Karpas-422 (cell line): ENCODE results near the gene OTOP1. TPM values are rescaled to one million over a fixed set of nuclear protein-coding genes. Genes with fewer than 3 reads are reported as not detected.
"Not testable (repeated sequence)": the region's sequence is repeated elsewhere in the genome, so short reads cannot be mapped to it uniquely, and the experiment has no call there.

ENCODE experiments used
- DNase-seq: peaks from one replicate; pipeline ENCODE4 v3.0.0-alpha.2; 2015
- H2AFZ ChIP-seq: fragments of 200-600 bp; sonication (generic); 2 replicates; pipeline ENCODE4 v1.6.1; 2014; ENCODE audit warnings: antibody characterized with exemption, low read length, mixed read lengths
- H3K27ac ChIP-seq: fragments of 200-600 bp; sonication (generic); 2 replicates; pipeline ENCODE4 v1.5.1; 2014; ENCODE audit warnings: mild to moderate bottlenecking, low read length, moderate library complexity
- H3K27me3 ChIP-seq: fragments of 200-600 bp; sonication (generic); 2 replicates; pipeline ENCODE4 v1.6.1; 2014; ENCODE audit warnings: low read length, mixed read lengths
- H3K36me3 ChIP-seq: fragments of 200-600 bp; sonication (generic); 2 replicates; pipeline ENCODE4 v1.6.1; 2014; ENCODE audit warnings: low read length, mixed read lengths; ENCODE audit not compliant: insufficient read depth
- H3K4me1 ChIP-seq: fragments of 200-600 bp; sonication (generic); 2 replicates; pipeline ENCODE4 v1.6.1; 2014; ENCODE audit warnings: mild to moderate bottlenecking, low read length, mixed read lengths
- H3K4me2 ChIP-seq: fragments of 200-600 bp; sonication (generic); 2 replicates; pipeline ENCODE4 v1.6.1; 2014; ENCODE audit warnings: low read length, low read depth, mild to moderate bottlenecking; ENCODE audit not compliant: poor library complexity, severe bottlenecking
- H3K4me3 ChIP-seq: fragments of 200-600 bp; sonication (generic); 2 replicates; pipeline ENCODE4 v1.5.1; 2014; ENCODE audit warnings: mild to moderate bottlenecking, antibody characterized with exemption, low read length, mixed read lengths
- H3K79me2 ChIP-seq: fragments of 200-600 bp; sonication (generic); 2 replicates; pipeline ENCODE4 v1.6.1; 2014; ENCODE audit warnings: mild to moderate bottlenecking, low read length, mixed read lengths
- H3K9ac ChIP-seq: fragments of 200-600 bp; sonication (generic); 2 replicates; pipeline ENCODE4 v1.6.0; 2014; ENCODE audit warnings: low read length
- H3K9me2 ChIP-seq: fragments of 200-600 bp; sonication (generic), shearing (Covaris generic); replicated peaks from 2 replicates; pipeline ENCODE4 v1.6.0; 2014; ENCODE audit warnings: mild to moderate bottlenecking, low read length, moderate library complexity; ENCODE audit not compliant: insufficient read depth
- H3K9me3 ChIP-seq: fragments of 300-700, 200-600 bp; sonication (generic); 2 replicates; pipeline ENCODE4 v1.6.1; 2014; ENCODE audit warnings: low read length, mixed read lengths
- H4K20me1 ChIP-seq: fragments of 200-600 bp; sonication (generic); 2 replicates; pipeline ENCODE4 v1.6.1; 2014; ENCODE audit warnings: mild to moderate bottlenecking, antibody characterized with exemption, low read length, low read depth; ENCODE audit not compliant: insufficient read depth
- total RNA-seq: library from RNA; depleted of rRNA; stranded (reverse); fragments of >200 nt; shearing (Covaris generic); gene quantifications from 2 replicates; pipeline ENCODE4 v1.2.3, GENCODE V29; 2014; ENCODE audit warnings: low replicate concordance

Gene OTOP1
- total RNA-seq, 1 experiment from 2014 or later, result not detected

DNA sequence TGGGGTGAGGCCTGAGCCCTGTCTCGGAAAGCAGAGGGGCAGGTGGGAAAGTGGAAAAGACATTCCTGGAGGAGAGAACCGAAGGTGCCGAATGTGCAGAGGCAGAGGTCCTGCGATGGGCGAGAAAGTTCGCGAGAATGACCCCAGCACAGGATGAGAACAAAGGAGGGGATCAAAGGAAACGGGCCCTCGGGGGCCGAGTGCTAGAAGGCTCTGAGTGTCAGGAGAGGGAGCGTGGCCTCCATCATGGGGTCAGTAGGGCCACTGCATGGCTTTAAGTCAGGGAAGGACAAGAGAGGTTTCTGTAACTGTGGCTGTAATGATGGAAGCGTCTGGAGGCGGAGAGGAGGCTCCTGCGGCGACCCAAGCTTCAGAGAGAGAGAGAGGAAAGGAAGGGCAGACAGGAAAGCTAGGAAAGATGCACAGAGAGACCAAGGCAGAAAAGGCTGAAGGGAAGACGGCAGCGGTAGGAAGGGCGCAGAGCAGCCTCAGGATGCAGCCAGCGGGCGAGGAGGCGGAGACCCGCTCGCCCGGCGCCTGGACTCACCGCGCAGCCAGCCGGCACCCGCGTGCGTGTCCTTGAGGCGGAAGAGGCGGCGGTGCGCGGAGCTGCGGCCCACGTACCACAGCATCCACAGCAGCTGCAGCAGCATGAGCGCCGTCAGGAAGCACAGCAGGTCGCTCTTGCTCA lies 669 bp downstream of the OTOP1 start:
- no peaks in the 10 kb centered on the region for H3K9me3 ChIP-seq
- H3K4me3 ChIP-seq, result no peak overlapping the region
- H3K79me2 ChIP-seq, result no peaks in the 10 kb centered on the region
- no peak overlapping the region for H3K27ac ChIP-seq
- DNase-seq, result no peak
- H3K36me3 ChIP-seq, result no peaks in the 10 kb centered on the region
- 0 out of 2 replicates have a peak, but pooled peaks cover 2% of the 10 kb centered on the region for H3K4me1 ChIP-seq
- no peak overlapping the region for H3K9ac ChIP-seq
- no peaks in the 10 kb centered on the region for H4K20me1 ChIP-seq
- no peaks in the 10 kb centered on the region for H3K27me3 ChIP-seq
- no peaks in the 10 kb centered on the region for H3K9me2 ChIP-seq
- H3K4me2 ChIP-seq, result no peak overlapping the region
- H2AFZ ChIP-seq, result no peak overlapping the region

DNA sequence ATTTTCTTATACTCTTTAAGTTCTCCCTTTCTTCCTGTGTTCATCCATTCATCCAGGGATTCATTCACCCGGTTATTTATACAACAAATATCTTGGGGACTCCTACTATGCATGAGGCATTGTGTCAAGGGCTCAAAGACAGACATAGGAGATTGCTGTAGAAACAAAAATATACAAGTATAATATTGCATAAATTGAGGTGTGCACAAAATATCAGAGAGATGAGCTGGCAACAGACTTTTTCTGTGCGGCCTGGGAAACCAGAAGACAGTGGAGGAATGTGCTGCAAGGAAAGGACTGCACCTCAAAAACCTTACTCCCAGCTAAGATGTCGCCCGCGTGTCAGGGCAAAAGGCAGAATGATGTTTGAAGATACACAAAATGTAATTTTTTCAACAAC lies 9.6 kb downstream of the OTOP1 start:
- Histone ChIP-seq H3K9me2 (no peaks in the 10 kb centered on the region), H3K4me3 (no peak overlapping the region), H3K4me2 (no peak overlapping the region), H3K79me2 (no peaks in the 10 kb centered on the region), H4K20me1 (no peaks in the 10 kb centered on the region), H3K36me3 (no peaks in the 10 kb centered on the region), H3K27me3 (no peaks in the 10 kb centered on the region), H3K4me1 (no peaks in the 10 kb centered on the region), H2AFZ (no peak overlapping the region), H3K27ac (no peak overlapping the region), H3K9ac (no peak overlapping the region), H3K9me3 (no peaks in the 10 kb centered on the region)
- no peak for DNase-seq

DNA sequence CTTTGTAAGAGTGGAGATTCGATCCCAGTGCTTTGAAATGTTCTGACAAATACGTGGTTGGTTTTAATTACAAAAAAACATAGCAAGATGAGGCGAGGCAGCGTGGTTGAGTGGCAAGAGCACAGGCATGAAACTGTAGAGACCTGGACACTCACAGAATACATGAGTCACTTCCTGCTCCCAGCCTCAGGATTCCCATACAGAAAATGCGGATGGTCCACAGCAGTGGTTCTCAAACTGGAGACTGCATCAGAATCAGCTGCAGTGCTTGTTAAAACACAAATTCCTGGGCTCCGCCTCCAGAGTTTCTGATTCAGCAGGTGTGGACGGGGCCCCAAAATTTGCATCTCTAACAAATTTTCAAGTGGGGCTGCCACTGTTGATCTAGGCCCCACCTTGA lies 10.1 kb downstream of the OTOP1 start:
- Histone ChIP-seq H3K4me2 (no peak overlapping the region), H3K36me3 (no peaks in the 10 kb centered on the region), H4K20me1 (no peaks in the 10 kb centered on the region), H2AFZ (no peak overlapping the region), H3K79me2 (no peaks in the 10 kb centered on the region), H3K9me3 (no peaks in the 10 kb centered on the region), H3K27me3 (no peaks in the 10 kb centered on the region), H3K9me2 (no peaks in the 10 kb centered on the region), H3K4me1 (no peaks in the 10 kb centered on the region), H3K4me3 (no peak overlapping the region), H3K27ac (no peak overlapping the region), H3K9ac (no peak overlapping the region)
- no peak for DNase-seq

DNA sequence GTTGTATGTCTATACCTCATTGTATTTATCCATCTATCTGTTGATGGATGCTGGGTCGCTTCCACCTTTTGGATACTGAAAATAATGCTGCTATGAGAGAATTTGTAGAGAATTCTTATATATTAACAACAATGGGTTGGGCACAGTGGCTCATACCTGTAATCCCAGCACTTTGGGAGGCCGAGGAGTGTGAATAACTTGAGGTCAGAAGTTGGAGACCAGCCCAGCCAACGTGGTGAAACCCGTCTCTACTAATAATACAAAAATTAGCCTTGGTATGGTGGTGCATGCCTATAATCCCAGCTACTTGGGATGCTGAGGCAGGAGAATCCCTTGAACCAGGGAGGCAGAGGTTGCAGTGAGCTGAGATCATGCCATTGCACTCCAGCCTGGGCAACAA lies 13.1 kb downstream of the OTOP1 start:
- DNase-seq, H4K20me1 ChIP-seq, H3K36me3 ChIP-seq, H2AFZ ChIP-seq, H3K4me1 ChIP-seq, H3K9ac ChIP-seq, H3K79me2 ChIP-seq, H3K9me2 ChIP-seq, H3K27ac ChIP-seq, H3K9me3 ChIP-seq, H3K27me3 ChIP-seq, H3K4me2 ChIP-seq, H3K4me3 ChIP-seq: not testable (repeated sequence)

DNA sequence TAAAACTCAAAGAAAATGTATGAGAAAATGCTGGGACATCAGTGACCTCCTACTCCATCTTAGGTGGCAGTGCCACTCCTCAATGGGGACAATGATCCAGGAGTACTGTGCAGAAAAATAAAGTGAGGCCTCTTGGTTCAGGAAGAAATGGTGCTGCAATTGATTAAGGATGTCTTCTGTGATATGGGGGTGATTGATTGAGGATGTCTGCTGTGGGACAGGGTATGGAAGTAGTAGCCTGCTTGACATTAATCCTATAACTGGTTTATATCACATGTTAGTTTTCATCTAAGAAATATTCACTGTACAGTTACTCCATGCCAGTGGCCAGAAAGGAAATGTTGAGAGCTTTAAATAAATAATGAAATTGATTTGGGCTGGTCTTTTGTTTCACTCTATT lies 20.5 kb downstream of the OTOP1 start:
- no peaks in the 10 kb centered on the region for H4K20me1 ChIP-seq
- DNase-seq, result no peak
- no peaks in the 10 kb centered on the region for H3K4me1 ChIP-seq
- H3K9ac ChIP-seq, result no peak overlapping the region
- no peak overlapping the region for H3K27ac ChIP-seq
- no peak overlapping the region for H3K4me3 ChIP-seq
- H3K9me2 ChIP-seq, result no peaks in the 10 kb centered on the region
- no peaks in the 10 kb centered on the region for H3K79me2 ChIP-seq
- no peaks in the 10 kb centered on the region for H3K36me3 ChIP-seq
- H3K4me2 ChIP-seq, result no peak overlapping the region
- H2AFZ ChIP-seq, result no peak overlapping the region
- no peaks in the 10 kb centered on the region for H3K9me3 ChIP-seq
- no peaks in the 10 kb centered on the region for H3K27me3 ChIP-seq

DNA sequence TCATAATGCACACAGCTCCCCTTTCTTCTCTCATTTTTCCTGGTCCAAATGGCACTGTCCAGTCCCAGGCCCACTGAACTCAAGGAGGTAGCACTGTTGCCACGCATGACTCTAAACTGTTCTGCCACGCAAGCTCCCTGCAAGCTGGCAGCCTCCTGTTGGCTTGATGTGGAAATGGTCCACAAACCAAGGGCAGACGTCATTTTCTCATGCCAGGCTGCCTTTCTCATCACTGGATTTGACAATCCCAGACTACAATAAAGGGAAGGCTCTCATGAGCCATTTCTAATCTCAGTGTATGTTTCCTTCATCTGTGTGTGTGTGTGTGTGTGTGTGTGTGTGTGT lies 22.4 kb downstream of the OTOP1 start:
- Histone ChIP-seq H3K9me3 (no peaks in the 10 kb centered on the region), H3K27ac (no peak overlapping the region), H3K36me3 (no peaks in the 10 kb centered on the region), H3K9me2 (no peaks in the 10 kb centered on the region), H3K27me3 (no peaks in the 10 kb centered on the region), H3K4me1 (no peaks in the 10 kb centered on the region), H2AFZ (no peak overlapping the region), H3K79me2 (no peaks in the 10 kb centered on the region), H3K4me3 (no peak overlapping the region), H3K4me2 (no peak overlapping the region), H4K20me1 (no peaks in the 10 kb centered on the region), H3K9ac (no peak overlapping the region)
- no peak for DNase-seq

DNA sequence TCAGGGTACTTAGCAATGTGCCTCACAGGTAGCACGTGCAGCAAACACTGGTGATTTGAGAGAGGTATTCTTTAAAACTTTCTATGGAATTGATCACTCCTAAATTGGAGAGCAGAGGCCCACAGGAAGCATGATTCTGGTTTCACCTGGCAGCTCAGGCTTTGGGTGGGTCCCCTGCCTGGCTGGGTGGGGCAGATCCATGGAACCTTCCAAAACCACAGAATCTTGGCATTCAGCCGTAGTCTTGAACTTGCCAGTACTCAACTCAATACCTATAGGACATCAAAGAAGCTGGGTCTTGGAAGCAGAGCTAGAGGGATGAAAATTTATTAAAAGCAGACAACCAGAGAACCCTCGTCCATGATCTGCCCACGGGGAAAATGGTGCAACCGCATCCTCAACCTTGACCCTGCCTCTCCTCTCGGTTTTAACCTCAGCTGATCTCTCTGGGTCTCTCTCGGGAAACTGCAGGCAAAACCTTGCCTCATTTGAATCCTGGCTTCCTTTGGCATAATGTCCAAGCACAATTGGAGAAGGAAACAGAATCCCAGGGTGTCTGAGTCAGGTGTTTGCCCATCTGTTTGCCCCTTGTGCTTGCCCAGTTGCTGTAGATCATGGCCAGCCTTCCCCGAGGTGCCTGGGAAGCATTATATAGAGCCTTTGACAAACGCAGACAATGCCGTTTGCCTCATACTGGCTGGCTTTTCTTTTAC lies 22.9 kb downstream of the OTOP1 start:
- H3K9ac ChIP-seq, result no peak overlapping the region
- no peaks in the 10 kb centered on the region for H3K9me3 ChIP-seq
- no peak overlapping the region for H3K27ac ChIP-seq
- H3K4me2 ChIP-seq, result no peak overlapping the region
- no peaks in the 10 kb centered on the region for H4K20me1 ChIP-seq
- H3K27me3 ChIP-seq, result no peaks in the 10 kb centered on the region
- no peak for DNase-seq
- no peaks in the 10 kb centered on the region for H3K36me3 ChIP-seq
- H3K4me3 ChIP-seq, result no peak overlapping the region
- H3K4me1 ChIP-seq, result no peaks in the 10 kb centered on the region
- no peaks in the 10 kb centered on the region for H3K79me2 ChIP-seq
- no peak overlapping the region for H2AFZ ChIP-seq
- H3K9me2 ChIP-seq, result no peaks in the 10 kb centered on the region

DNA sequence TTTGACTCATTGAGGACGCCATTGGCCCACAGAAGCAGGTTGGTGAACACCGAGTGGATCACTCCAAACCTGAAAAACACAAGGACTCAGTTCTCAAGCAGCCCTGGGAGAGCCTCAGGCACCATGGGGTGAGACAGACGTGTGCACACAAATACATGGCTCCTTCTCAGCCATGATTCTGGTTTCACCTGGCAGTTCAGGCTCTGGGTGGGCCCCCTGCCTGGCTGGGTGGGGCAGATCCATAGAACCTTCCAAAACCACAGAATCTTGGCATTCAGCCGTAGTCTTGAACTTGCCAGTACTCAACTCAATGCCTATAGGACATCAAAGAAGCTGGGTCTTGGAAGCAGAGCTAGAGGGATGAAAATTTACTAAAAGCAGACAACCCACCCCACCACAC lies 24.2 kb downstream of the OTOP1 start:
- Histone ChIP-seq H3K4me3 (no peak overlapping the region), H3K27me3 (no peaks in the 10 kb centered on the region), H4K20me1 (no peaks in the 10 kb centered on the region), H3K4me2 (no peak overlapping the region), H3K4me1 (no peaks in the 10 kb centered on the region), H3K79me2 (no peaks in the 10 kb centered on the region), H2AFZ (no peak overlapping the region), H3K9me3 (no peaks in the 10 kb centered on the region), H3K36me3 (no peaks in the 10 kb centered on the region), H3K9ac (no peak overlapping the region), H3K27ac (no peak overlapping the region), H3K9me2 (no peaks in the 10 kb centered on the region)
- no peak for DNase-seq
